Natural killer cell (primary cell): ENCODE results near the gene ATXN3L. TPM values are rescaled to one million over a fixed set of nuclear protein-coding genes. Genes with fewer than 3 reads are reported as not detected.

Source experiments
- ATAC-seq, 3 donors: fragments of 150-1000 bp in 2 of 3; fragments of 200-7000 bp in 1 of 3; cut with Tn5 transposase; 1 replicate in 1 of 3; 2 replicates in 2 of 3; pipeline ENCODE4 v1.10.0; 2021; ENCODE audit warnings: mild to moderate bottlenecking in 2 of 3, moderate library complexity in 2 of 3
- DNase-seq, 2 donors: peaks; one replicate each; pipeline versions ENCODE4 v3.0.0 to v3.0.0-alpha.2; 2013 to 2021; ENCODE audit warnings: mixed read lengths in 1 of 2
- H3K27ac ChIP-seq: one replicate; pipeline ENCODE4 v1.5.1; 2013; ENCODE audit warnings: mild to moderate bottlenecking, low read length
- H3K27me3 ChIP-seq: one replicate; pipeline ENCODE4 v1.6.1; 2013; ENCODE audit warnings: low read length; ENCODE audit not compliant: control insufficient read depth, insufficient read depth
- H3K36me3 ChIP-seq: one replicate; pipeline ENCODE4 v1.6.1; 2013; ENCODE audit warnings: low read length; ENCODE audit not compliant: control insufficient read depth, insufficient read depth
- H3K4me1 ChIP-seq: one replicate; pipeline ENCODE4 v1.6.1; 2013; ENCODE audit warnings: low read length; ENCODE audit not compliant: control insufficient read depth, insufficient read depth
- H3K4me3 ChIP-seq: one replicate; pipeline ENCODE4 v1.5.1; 2013; ENCODE audit warnings: low read length
- H3K9me3 ChIP-seq: one replicate; pipeline ENCODE4 v1.6.1; 2013; ENCODE audit warnings: low read length; ENCODE audit not compliant: control insufficient read depth, insufficient read depth
- H3K27ac Mint-ChIP-seq, 2 donors: one replicate each; pipeline ENCODE4 v1.8.0; 2022; ENCODE audit warnings: mild to moderate bottlenecking in 2 of 2, mixed read lengths in 2 of 2, moderate library complexity in 1 of 2
- H3K27me3 Mint-ChIP-seq, 2 donors: one replicate each; pipeline ENCODE4 v1.8.0; 2022; ENCODE audit warnings: low read depth in 2 of 2, mixed read lengths in 2 of 2
- H3K36me3 Mint-ChIP-seq: one replicate; pipeline ENCODE4 v1.8.0; 2022; ENCODE audit warnings: mixed read lengths
- H3K4me1 Mint-ChIP-seq, 2 donors: one replicate each; pipeline ENCODE4 v1.8.0; 2022; ENCODE audit warnings: mixed read lengths in 2 of 2
- H3K4me3 Mint-ChIP-seq: one replicate; pipeline ENCODE4 v1.8.0; 2022; ENCODE audit warnings: mild to moderate bottlenecking, moderate library complexity, mixed read lengths
- H3K9me3 Mint-ChIP-seq, 2 donors: one replicate each; pipeline ENCODE4 v1.8.0; 2022; ENCODE audit warnings: mixed read lengths in 2 of 2
- CTCF ChIP-seq: fragments of 200-600 bp; IDR thresholded peaks from one replicate; pipeline ENCODE4 v1.8.0; 2022; ENCODE audit warnings: antibody characterized with exemption
- WGBS: methylation state at CpG from one replicate; pipeline ENCODE4 v1.1.7; 2013; ENCODE audit warnings: missing lambda C conversion rate; ENCODE audit not compliant: insufficient coverage; 5-methylcytosine and 5-hydroxymethylcytosine counted together
- intact Hi-C: fragments of 100-400 bp; cut with micrococcal nuclease; formaldehyde crosslinking; loops from one replicate; pipeline ENCODE4 v1.14.2; 2022
- total RNA-seq, 4 donors: library from RNA; stranded (reverse); fragments of 120-200 nt in 1 of 4; gene quantifications; one replicate each; pipeline versions ENCODE4 v1.2.3 to v1.2.4, GENCODE V29; 2013 to 2022

ATXN3L gene
- total RNA-seq, 3 donors from 2014 or later (not counting 1 experiment from before 2014, with no cell fraction given), result not detected

- Histone ChIP-seq H3K9me3 (no peaks in the 10 kb centered on the region), H3K4me3 (no peak overlapping the region), H3K27ac (no peak overlapping the region), H3K27me3 (no peaks in the 10 kb centered on the region), H3K36me3 (no peaks in the 10 kb centered on the region), H3K4me1 (no peaks in the 10 kb centered on the region)
- 89% methylated on average over 2 of the region's 5 CpGs for WGBS
- Mint-ChIP-seq H3K9me3 (no peaks in the 10 kb centered on the region), H3K4me1 (peaks cover 0 to 4% of the 10 kb centered on the region in 2 donors), H3K27ac (no peak overlapping the region), H3K4me3 (no peak overlapping the region), H3K36me3 (no peaks in the 10 kb centered on the region), H3K27me3 (peaks cover 0 to 19% of the 10 kb centered on the region in 2 donors)
- DNase-seq, result no peak
- intact Hi-C loops, result no loop called here
- no peak for ATAC-seq
- TF ChIP-seq CTCF, result no peak
Measured at GRCh38 chrX:13288671-13289070, 31.2 kb downstream of the ATXN3L start.

GRCh38 chrX:13287816-13288215 lies 32.0 kb downstream of the ATXN3L start:
- ATAC-seq (no peak), DNase-seq (no peak)
- H3K36me3 Mint-ChIP-seq, result no peaks in the 10 kb centered on the region
- H3K27ac Mint-ChIP-seq, result no peak overlapping the region
- no peak for TF ChIP-seq CTCF
- no CpG with 5 or more reads among the region's 2 CpGs for WGBS
- H3K4me3 Mint-ChIP-seq, result no peak overlapping the region
- peaks cover 0 to 4% of the 10 kb centered on the region in 2 donors for H3K4me1 Mint-ChIP-seq
- Histone ChIP-seq H3K27ac (no peak overlapping the region), H3K4me3 (no peak overlapping the region), H3K36me3 (no peaks in the 10 kb centered on the region), H3K9me3 (no peaks in the 10 kb centered on the region), H3K27me3 (no peaks in the 10 kb centered on the region), H3K4me1 (no peaks in the 10 kb centered on the region)
- no peaks in the 10 kb centered on the region for H3K9me3 Mint-ChIP-seq
- intact Hi-C loops, result no loop called here
- H3K27me3 Mint-ChIP-seq, result peaks cover 0 to 20% of the 10 kb centered on the region in 2 donors

GRCh38 chrX:13285693-13286092 lies 34.2 kb downstream of the ATXN3L start:
- Histone ChIP-seq H3K4me3 (no peak overlapping the region), H3K36me3 (no peaks in the 10 kb centered on the region), H3K27me3 (no peaks in the 10 kb centered on the region), H3K4me1 (no peaks in the 10 kb centered on the region), H3K27ac (no peak overlapping the region), H3K9me3 (no peaks in the 10 kb centered on the region)
- ATAC-seq (no peak), DNase-seq (no peak)
- WGBS, result 96% methylated on average over 6 of the region's 7 CpGs
- no peak for TF ChIP-seq CTCF
- Mint-ChIP-seq H3K36me3 (no peaks in the 10 kb centered on the region), H3K27ac (no peak overlapping the region), H3K4me3 (no peak overlapping the region), H3K4me1 (peaks cover 0 to 4% of the 10 kb centered on the region in 2 donors), H3K9me3 (no peaks in the 10 kb centered on the region), H3K27me3 (peaks cover 0 to 30% of the 10 kb centered on the region in 2 donors)
- intact Hi-C loops, result no loop called here

- DNase-seq (no peak), ATAC-seq (no peak)
- Mint-ChIP-seq H3K4me1 (peaks cover 0 to 4% of the 10 kb centered on the region in 2 donors), H3K27me3 (peaks cover 0 to 30% of the 10 kb centered on the region in 2 donors), H3K4me3 (no peak overlapping the region), H3K9me3 (no peaks in the 10 kb centered on the region), H3K27ac (no peak overlapping the region), H3K36me3 (no peaks in the 10 kb centered on the region)
- H3K4me3 ChIP-seq, result no peak overlapping the region
- intact Hi-C loops, result no loop called here
- H3K27ac ChIP-seq, result no peak overlapping the region
- H3K27me3 ChIP-seq, result no peaks in the 10 kb centered on the region
- H3K36me3 ChIP-seq, result no peaks in the 10 kb centered on the region
- H3K9me3 ChIP-seq, result no peaks in the 10 kb centered on the region
- WGBS, result 97% methylated on average over 4 of the region's 5 CpGs
- H3K4me1 ChIP-seq, result no peaks in the 10 kb centered on the region
- no peak for TF ChIP-seq CTCF
Measured at GRCh38 chrX:13285229-13285628, 34.6 kb downstream of the ATXN3L start.
